ENCODE results near the gene MMEL1.
"Not testable (repeated sequence)": the region's sequence is repeated elsewhere in the genome, so short reads cannot be mapped to it uniquely, and the experiment has no call there.

The MMEL1 gene

DNA sequence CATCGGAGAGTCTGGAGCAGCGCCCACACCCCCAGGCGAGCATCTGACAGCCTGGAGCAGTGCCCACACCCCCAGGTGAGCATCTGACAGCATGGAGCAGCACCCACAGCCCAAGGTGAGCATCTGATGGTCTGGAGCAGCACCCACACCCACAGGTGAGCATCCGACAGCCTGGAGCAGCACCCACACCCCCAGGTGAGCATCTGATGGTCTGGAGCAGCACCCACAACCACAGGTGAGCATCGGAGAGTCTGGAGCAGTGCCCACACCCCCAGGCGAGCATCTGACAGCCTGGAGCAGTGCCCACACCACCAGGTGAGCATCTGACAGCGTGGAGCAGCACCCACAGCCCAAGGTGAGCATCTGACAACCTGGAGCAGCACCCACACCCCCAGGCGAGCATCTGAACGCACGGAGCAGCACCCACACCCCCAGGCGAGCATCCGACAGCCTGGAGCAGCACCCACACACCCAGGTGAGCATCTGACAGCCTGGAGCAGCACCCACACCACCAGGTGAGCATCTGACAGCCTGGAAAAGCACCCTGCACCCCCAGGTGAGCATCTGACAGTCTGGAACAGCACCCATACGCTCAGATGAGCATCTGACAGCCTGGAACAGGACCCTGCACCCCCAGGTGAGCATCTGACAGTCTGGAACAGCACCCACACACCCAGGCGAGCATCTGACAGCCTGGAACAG lies 21.1 kb upstream of the MMEL1 start:
- not testable (repeated sequence) for H4K8ac ChIP-seq (ENCODE audit: low read depth, low read length); H2AFZ ChIP-seq (ENCODE audit: insufficient read depth, low read length, poor library complexity); H3K79me2 ChIP-seq (ENCODE audit: control insufficient read depth, insufficient read depth, low read length, poor library complexity); H2BK120ac ChIP-seq (ENCODE audit: insufficient read depth, low read length, poor library complexity); H3K23ac ChIP-seq (ENCODE audit: low read length); H3K27me3 ChIP-seq (ENCODE audit: insufficient read depth, low read length); H4K12ac ChIP-seq (ENCODE audit: low read depth, low read length); H3K9ac ChIP-seq (ENCODE audit: low read length); H2AK5ac ChIP-seq (ENCODE audit: low read length); H2BK5ac ChIP-seq (ENCODE audit: low read depth, low read length, poor library complexity); DNase-seq; H4K91ac ChIP-seq (ENCODE audit: low read depth, low read length); H3K14ac ChIP-seq (ENCODE audit: low read length); H3K4me2 ChIP-seq (ENCODE audit: low read length); H3K36me3 ChIP-seq (ENCODE audit: control insufficient read depth in 1 of 2, insufficient read depth in 2 of 2, low read length in 2 of 2); H3K79me1 ChIP-seq (ENCODE audit: low read length); H3K18ac ChIP-seq (ENCODE audit: low read length); H3K4me1 ChIP-seq (ENCODE audit: control insufficient read depth in 1 of 2, insufficient read depth in 2 of 2, low read length in 2 of 2); H3K27ac ChIP-seq (ENCODE audit: low read depth, low read length); H3K4ac ChIP-seq (ENCODE audit: low read depth, low read length); H2BK12ac ChIP-seq (ENCODE audit: low read length)
- Histone ChIP-seq H3K9me3 (ENCODE audit: insufficient read depth, low read depth, low read length) (peaks cover 69% of the 10 kb centered on the region), H3K4me3 (ENCODE audit: low read depth, low read length) (peak overlapping the region; percentile 13)
- no CpG with 5 or more reads among the region's 14 CpGs for WGBS (ENCODE audit: extremely low coverage, insufficient coverage, insufficient read length)

DNA sequence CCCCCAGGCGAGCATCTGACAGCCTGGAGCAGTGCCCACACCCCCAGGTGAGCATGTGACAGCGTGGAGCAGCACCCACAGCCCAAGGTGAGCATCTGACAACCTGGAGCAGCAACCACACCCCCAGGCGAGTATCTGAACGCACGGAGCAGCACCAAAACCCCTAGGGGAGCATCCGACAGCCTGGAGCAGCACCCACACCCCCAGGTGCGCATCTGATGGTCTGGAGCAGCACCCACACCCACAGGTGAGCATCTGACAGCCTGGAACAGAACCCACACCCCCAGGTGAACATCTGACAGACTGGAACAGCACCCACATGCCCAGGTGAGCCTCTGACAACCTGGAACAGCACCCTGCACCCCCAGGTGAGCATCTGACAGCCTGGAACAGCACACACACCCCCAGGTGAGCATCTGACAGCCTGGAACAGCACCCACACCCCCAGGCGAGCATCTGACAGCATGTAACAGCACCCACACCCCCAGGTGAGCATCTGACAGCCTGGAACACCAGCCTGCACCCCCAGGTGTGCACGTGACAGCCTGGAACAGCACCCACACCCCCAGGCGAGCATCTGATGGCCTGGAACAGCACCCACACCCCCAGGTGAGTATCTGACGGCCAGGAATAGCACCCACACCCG lies 20.2 kb upstream of the MMEL1 start:
- H3K18ac ChIP-seq (ENCODE audit: low read length); H3K27me3 ChIP-seq (ENCODE audit: insufficient read depth, low read length); H2BK12ac ChIP-seq (ENCODE audit: low read length); H2BK120ac ChIP-seq (ENCODE audit: insufficient read depth, low read length, poor library complexity); H3K23ac ChIP-seq (ENCODE audit: low read length); H3K27ac ChIP-seq (ENCODE audit: low read depth, low read length); H3K4me1 ChIP-seq (ENCODE audit: control insufficient read depth in 1 of 2, insufficient read depth in 2 of 2, low read length in 2 of 2); H3K36me3 ChIP-seq (ENCODE audit: control insufficient read depth in 1 of 2, insufficient read depth in 2 of 2, low read length in 2 of 2); H2AFZ ChIP-seq (ENCODE audit: insufficient read depth, low read length, poor library complexity); H3K14ac ChIP-seq (ENCODE audit: low read length); H4K8ac ChIP-seq (ENCODE audit: low read depth, low read length); H3K9ac ChIP-seq (ENCODE audit: low read length); H4K91ac ChIP-seq (ENCODE audit: low read depth, low read length); H3K4me2 ChIP-seq (ENCODE audit: low read length); H3K4ac ChIP-seq (ENCODE audit: low read depth, low read length); H4K12ac ChIP-seq (ENCODE audit: low read depth, low read length); DNase-seq; H2AK5ac ChIP-seq (ENCODE audit: low read length); H3K79me1 ChIP-seq (ENCODE audit: low read length); H3K79me2 ChIP-seq (ENCODE audit: control insufficient read depth, insufficient read depth, low read length, poor library complexity); H2BK5ac ChIP-seq (ENCODE audit: low read depth, low read length, poor library complexity): not testable (repeated sequence)
- no CpG with 5 or more reads among the region's 12 CpGs for WGBS (ENCODE audit: extremely low coverage, insufficient coverage, insufficient read length)
- H3K4me3 ChIP-seq (ENCODE audit: low read depth, low read length), result peak overlapping the region; percentile 18
- H3K9me3 ChIP-seq (ENCODE audit: insufficient read depth, low read depth, low read length), result peaks cover 77% of the 10 kb centered on the region

DNA sequence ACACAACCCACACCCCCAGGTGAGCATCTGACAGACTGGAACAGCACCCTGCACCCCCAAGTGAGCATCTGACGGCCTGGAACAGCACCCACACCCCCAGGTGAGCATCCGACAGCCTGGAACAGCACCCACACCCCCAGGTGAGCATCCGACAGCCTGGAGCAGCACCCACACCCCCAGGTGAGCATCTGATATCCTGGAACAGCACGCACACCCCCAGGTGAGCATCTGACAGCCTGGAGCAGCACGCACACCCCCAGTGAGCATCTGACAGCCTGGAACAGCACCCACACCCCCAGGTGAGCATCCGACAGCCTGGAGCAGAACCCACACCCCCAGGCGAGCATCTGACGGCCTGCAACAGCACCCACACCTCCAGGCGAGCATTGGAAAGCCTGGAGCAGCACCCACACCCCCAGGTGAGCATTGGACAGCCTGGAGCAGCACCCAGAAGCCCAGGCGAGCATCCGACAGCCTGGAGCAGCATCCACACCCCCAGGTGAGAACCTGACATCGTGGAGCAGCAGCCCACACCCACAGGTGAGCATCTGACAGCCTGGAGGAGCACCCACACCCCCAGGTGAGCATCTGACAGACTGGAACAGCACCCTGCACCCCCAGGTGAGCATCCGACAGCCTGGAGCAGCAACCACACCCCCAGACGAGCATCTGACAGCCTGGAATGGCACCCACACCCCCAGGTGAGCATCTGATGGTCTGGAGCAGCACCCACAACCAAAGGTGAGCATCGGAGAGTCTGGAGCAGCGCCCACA lies 19.5 kb upstream of the MMEL1 start:
- not testable (repeated sequence) for H2BK5ac ChIP-seq (ENCODE audit: low read depth, low read length, poor library complexity); H2BK12ac ChIP-seq (ENCODE audit: low read length); H3K4me1 ChIP-seq (ENCODE audit: control insufficient read depth in 1 of 2, insufficient read depth in 2 of 2, low read length in 2 of 2); H3K9ac ChIP-seq (ENCODE audit: low read length); H3K4me2 ChIP-seq (ENCODE audit: low read length); H4K91ac ChIP-seq (ENCODE audit: low read depth, low read length); H4K12ac ChIP-seq (ENCODE audit: low read depth, low read length); H3K4ac ChIP-seq (ENCODE audit: low read depth, low read length); H3K27ac ChIP-seq (ENCODE audit: low read depth, low read length); DNase-seq; H4K8ac ChIP-seq (ENCODE audit: low read depth, low read length); H2AK5ac ChIP-seq (ENCODE audit: low read length); H3K36me3 ChIP-seq (ENCODE audit: control insufficient read depth in 1 of 2, insufficient read depth in 2 of 2, low read length in 2 of 2); H3K18ac ChIP-seq (ENCODE audit: low read length); H3K79me2 ChIP-seq (ENCODE audit: control insufficient read depth, insufficient read depth, low read length, poor library complexity); H3K79me1 ChIP-seq (ENCODE audit: low read length); H3K27me3 ChIP-seq (ENCODE audit: insufficient read depth, low read length); H2AFZ ChIP-seq (ENCODE audit: insufficient read depth, low read length, poor library complexity); H2BK120ac ChIP-seq (ENCODE audit: insufficient read depth, low read length, poor library complexity); H3K23ac ChIP-seq (ENCODE audit: low read length); H3K14ac ChIP-seq (ENCODE audit: low read length)
- peak overlapping the region; percentile 18 for H3K4me3 ChIP-seq (ENCODE audit: low read depth, low read length)
- H3K9me3 ChIP-seq (ENCODE audit: insufficient read depth, low read depth, low read length), result peaks cover 76% of the 10 kb centered on the region
- WGBS (ENCODE audit: extremely low coverage, insufficient coverage, insufficient read length), result no CpG with 5 or more reads among the region's 16 CpGs

DNA sequence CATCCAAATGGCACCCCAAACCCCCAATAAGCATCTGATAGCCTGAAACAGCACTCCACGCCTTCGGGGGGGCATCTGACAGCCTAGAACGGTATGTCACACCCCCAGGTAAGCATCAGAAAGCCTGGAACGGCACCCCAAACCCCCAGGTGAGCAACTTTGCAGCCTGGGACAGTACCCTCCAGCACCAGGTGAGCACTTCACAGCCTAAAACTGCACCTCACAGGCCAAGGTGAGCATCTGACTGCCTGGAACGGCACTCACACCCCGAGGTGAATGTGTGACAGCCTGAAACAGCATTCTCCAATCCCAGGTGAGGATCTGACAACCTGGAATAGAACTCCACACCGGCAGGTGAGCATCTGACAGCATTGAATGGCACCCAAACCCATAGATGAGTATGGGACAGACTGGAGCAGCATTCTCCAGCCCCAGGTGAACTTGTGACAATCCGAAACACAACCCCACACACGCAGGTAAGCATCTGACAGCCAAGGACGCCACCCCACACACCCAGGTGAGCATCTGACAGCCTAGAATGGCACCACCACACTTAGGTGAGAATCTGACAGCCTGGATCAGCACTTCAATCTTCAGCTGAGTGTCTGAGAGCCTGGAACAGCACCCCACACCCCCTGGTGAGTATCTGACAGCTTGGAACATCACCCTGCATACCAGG lies 18.3 kb upstream of the MMEL1 start:
- H3K9me3 ChIP-seq (ENCODE audit: insufficient read depth, low read depth, low read length), result peaks cover 74% of the 10 kb centered on the region
- no peak for DNase-seq
- H3K4me3 ChIP-seq (ENCODE audit: low read depth, low read length), result no peak overlapping the region
- H2BK12ac ChIP-seq (ENCODE audit: low read length), result no peak overlapping the region
- no peak overlapping the region for H2AK5ac ChIP-seq (ENCODE audit: low read length)
- no peak overlapping the region for H3K4ac ChIP-seq (ENCODE audit: low read depth, low read length)
- no peak overlapping the region for H3K4me2 ChIP-seq (ENCODE audit: low read length)
- no peak overlapping the region for H3K9ac ChIP-seq (ENCODE audit: low read length)
- no peak overlapping the region for H2BK120ac ChIP-seq (ENCODE audit: insufficient read depth, low read length, poor library complexity)
- no peaks in the 10 kb centered on the region for H3K4me1 ChIP-seq (ENCODE audit: control insufficient read depth in 1 of 2, insufficient read depth in 2 of 2, low read length in 2 of 2)
- no peak overlapping the region for H4K12ac ChIP-seq (ENCODE audit: low read depth, low read length)
- H3K79me2 ChIP-seq (ENCODE audit: control insufficient read depth, insufficient read depth, low read length, poor library complexity), result no peaks in the 10 kb centered on the region
- no peak overlapping the region for H3K23ac ChIP-seq (ENCODE audit: low read length)
- no peak overlapping the region for H3K27ac ChIP-seq (ENCODE audit: low read depth, low read length)
- no peaks in the 10 kb centered on the region for H3K36me3 ChIP-seq (ENCODE audit: control insufficient read depth in 1 of 2, insufficient read depth in 2 of 2, low read length in 2 of 2)
- H4K91ac ChIP-seq (ENCODE audit: low read depth, low read length), result no peak overlapping the region
- H3K27me3 ChIP-seq (ENCODE audit: insufficient read depth, low read length), result no peaks in the 10 kb centered on the region
- no peak overlapping the region for H2BK5ac ChIP-seq (ENCODE audit: low read depth, low read length, poor library complexity)
- no peak overlapping the region for H2AFZ ChIP-seq (ENCODE audit: insufficient read depth, low read length, poor library complexity)
- H3K18ac ChIP-seq (ENCODE audit: low read length), result no peak overlapping the region
- H3K79me1 ChIP-seq (ENCODE audit: low read length), result no peaks in the 10 kb centered on the region
- no peak overlapping the region for H3K14ac ChIP-seq (ENCODE audit: low read length)
- no peak overlapping the region for H4K8ac ChIP-seq (ENCODE audit: low read depth, low read length)
- WGBS (ENCODE audit: extremely low coverage, insufficient coverage, insufficient read length), result no CpG with 5 or more reads among the region's 10 CpGs
